GM23338 (cell line): ENCODE data around the gene DHRS13. TPM values are rescaled to one million over a fixed set of nuclear protein-coding genes. Genes with fewer than 3 reads are reported as not detected.

ENCODE experiments used
- ATAC-seq: fragments of 200-7000 bp; cut with Tn5 transposase; 3 replicates; pipeline ENCODE4 v1.9.1; 2020
- DNase-seq: peaks from one replicate; pipeline ENCODE4 v3.0.0-alpha.2; 2015; ENCODE audit warnings: low spot score
- H2AFZ ChIP-seq: fragments of 200-600 bp; sonication (generic); 2 replicates; pipeline ENCODE4 v1.8.0; 2016; ENCODE audit warnings: antibody characterized with exemption, mild to moderate bottlenecking, moderate library complexity
- H3F3A ChIP-seq: fragments of 200-600 bp; sonication (generic); replicated peaks from 2 replicates; pipeline ENCODE4 v1.8.0; 2017; ENCODE audit warnings: antibody characterized with exemption, mixed run types, low read depth
- H3K27ac ChIP-seq: fragments of 200-600 bp; sonication (generic); 2 replicates; pipeline ENCODE4 v1.6.1; 2016; ENCODE audit warnings: low read depth
- H3K27me3 ChIP-seq: fragments of 200-600 bp; sonication (generic); 2 replicates; pipeline ENCODE4 v1.8.0; 2016; ENCODE audit warnings: mild to moderate bottlenecking, mixed run types, moderate library complexity; ENCODE audit not compliant: insufficient read depth
- H3K36me3 ChIP-seq: fragments of 200-600 bp; sonication (generic); 2 replicates; pipeline ENCODE4 v1.8.0; 2016; ENCODE audit warnings: mild to moderate bottlenecking; ENCODE audit not compliant: insufficient read depth
- H3K4me1 ChIP-seq: fragments of 200-600 bp; sonication (generic); 2 replicates; pipeline ENCODE4 v1.8.0; 2016; ENCODE audit warnings: mild to moderate bottlenecking, moderate library complexity; ENCODE audit not compliant: insufficient read depth
- H3K4me2 ChIP-seq: fragments of 200-600 bp; sonication (generic); 2 replicates; pipeline ENCODE4 v1.7.1; 2017; ENCODE audit warnings: mixed run types
- H3K4me3 ChIP-seq: fragments of 200-600 bp; sonication (generic); 2 replicates; pipeline ENCODE4 v1.6.1; 2016; ENCODE audit warnings: mixed run types
- H3K79me2 ChIP-seq: fragments of 200-600 bp; sonication (generic); replicated peaks from 2 replicates; pipeline ENCODE4 v1.8.0; 2017; ENCODE audit warnings: mild to moderate bottlenecking; ENCODE audit not compliant: insufficient read depth
- H3K9me2 ChIP-seq: fragments of 200-600 bp; sonication (generic); 2 replicates; pipeline ENCODE4 v1.8.0; 2017; ENCODE audit not compliant: insufficient read depth
- H4K20me1 ChIP-seq: fragments of 200-600 bp; sonication (generic); replicated peaks from 2 replicates; pipeline ENCODE4 v1.8.0; 2017; ENCODE audit warnings: mild to moderate bottlenecking; ENCODE audit not compliant: insufficient read depth
- H3K27ac Mint-ChIP-seq: 2 replicates; pipeline ENCODE4 v1.8.0; 2020; ENCODE audit warnings: inconsistent platforms, mild to moderate bottlenecking, moderate library complexity, mixed read lengths
- H3K27me3 Mint-ChIP-seq: 3 replicates; pipeline ENCODE4 v1.8.0; 2022; ENCODE audit warnings: low read depth, mild to moderate bottlenecking, moderate library complexity, mixed read lengths, inconsistent platforms; ENCODE audit not compliant: insufficient read depth, poor library complexity
- H3K36me3 Mint-ChIP-seq: 3 replicates; pipeline ENCODE4 v1.8.0; 2021; ENCODE audit warnings: low read depth, mild to moderate bottlenecking, inconsistent platforms, moderate library complexity, mixed read lengths
- H3K4me1 Mint-ChIP-seq: 3 replicates; pipeline ENCODE4 v1.8.0; 2020; ENCODE audit warnings: mild to moderate bottlenecking, inconsistent platforms, mixed read lengths
- H3K4me3 Mint-ChIP-seq: 3 replicates; pipeline ENCODE4 v1.8.0; 2021; ENCODE audit warnings: moderate library complexity, mild to moderate bottlenecking, inconsistent platforms, mixed read lengths
- H3K9me3 Mint-ChIP-seq: 3 replicates; pipeline ENCODE4 v1.8.0; 2020; ENCODE audit warnings: moderate library complexity, mild to moderate bottlenecking, inconsistent platforms, mixed read lengths
- EZH2 ChIP-seq: fragments of 200-600 bp; sonication (generic); IDR thresholded peaks from one replicate; pipeline ENCODE4 v1.8.0; 2017; ENCODE audit warnings: antibody characterized with exemption, mild to moderate bottlenecking, low read depth; ENCODE audit not compliant: unreplicated experiment
- EZH2phosphoT487 ChIP-seq: fragments of 200-600 bp; sonication (generic); IDR thresholded peaks from one replicate; pipeline ENCODE4 v1.8.1; 2018; ENCODE audit warnings: antibody characterized with exemption; ENCODE audit not compliant: unreplicated experiment
- JUNB ChIP-seq: IDR thresholded peaks from one replicate; pipeline ENCODE4 v1.6.1; 2016; ENCODE audit warnings: antibody characterized with exemption; ENCODE audit not compliant: unreplicated experiment
- POLR2AphosphoS5 ChIP-seq: IDR thresholded peaks from 2 replicates; pipeline ENCODE4 v1.6.1; 2016; ENCODE audit warnings: antibody characterized with exemption, low read depth
- STAT1 ChIP-seq: IDR thresholded peaks from one replicate; pipeline ENCODE4 v1.6.1; 2016; ENCODE audit warnings: antibody characterized with exemption; ENCODE audit not compliant: unreplicated experiment
- ZNF114 ChIP-seq: fragments of 250-450 bp; sonication (Bioruptor Pico); IDR thresholded peaks from 2 replicates; pipeline ENCODE4 v1.5.0; 2020; ENCODE audit warnings: mild to moderate bottlenecking, moderate library complexity
- ZNF331 ChIP-seq: fragments of 250-450 bp; sonication (Bioruptor Pico); IDR thresholded peaks from 2 replicates; pipeline ENCODE4 v1.5.0; 2020; ENCODE audit warnings: low read depth, mild to moderate bottlenecking, moderate library complexity
- ZNF462 ChIP-seq: fragments of 250-450 bp; sonication (Bioruptor Pico); IDR thresholded peaks from 2 replicates; pipeline ENCODE4 v1.5.0; 2020; ENCODE audit warnings: mild to moderate bottlenecking, moderate library complexity
- polyA plus RNA-seq: library from polyadenylated mRNA; unstranded; fragments of >200 nt; fragmentation: Nextera tagmentation; extraction: Ambion mirVana; gene quantifications from 2 replicates; pipeline ENCODE4 v1.2.1, GENCODE V29; 2016
- total RNA-seq: library from RNA; depleted of rRNA; stranded (reverse); fragments of >200 nt; shearing (Covaris generic); gene quantifications from 2 replicates; pipeline ENCODE4 v1.2.3, GENCODE V29; 2014
- TF ChIP-seq, protein P1 (sequence below), 2 experiments: fragments of 200-600 bp in 1 of 2; sonication (generic) in 1 of 2; conservative IDR thresholded peaks; 2 replicates each; pipeline versions ENCODE4 v1.5.1 to v1.6.1; 2016 to 2017; ENCODE audit warnings: antibody characterized with exemption in 2 of 2, low read depth in 2 of 2, mild to moderate bottlenecking in 2 of 2, moderate library complexity in 1 of 2
- TF ChIP-seq, protein P2 (sequence below): IDR thresholded peaks from 2 replicates; pipeline ENCODE4 v1.6.1; 2016; ENCODE audit warnings: antibody characterized with exemption

DHRS13 gene
- total and polyA plus RNA-seq, 2 experiments from 2014 or later: 5.4 to 34.2 TPM

- no peak overlapping the region for H3K4me3 ChIP-seq
- H3K4me1 ChIP-seq: peaks cover 22% of the 10 kb centered on the region
- H3F3A ChIP-seq: peaks cover 76% of the 10 kb centered on the region
- Mint-ChIP-seq H3K4me1 (peaks cover 37% of the 10 kb centered on the region), H3K9me3 (no peaks in the 10 kb centered on the region; the same call in 2 of the 3 replicates), H3K4me3 (no peak overlapping the region), H3K27ac (no peak overlapping the region), H3K36me3 (peaks cover 94% of the 10 kb centered on the region), H3K27me3 (peaks cover 32% of the 10 kb centered on the region)
- H3K4me2 ChIP-seq: no peak overlapping the region
- peaks cover 12% of the 10 kb centered on the region; the same call in 1 of the 2 replicates for H3K79me2 ChIP-seq
- no peak for ATAC-seq
- no peak for TF ChIP-seq ZNF114
- TF ChIP-seq EZH2phosphoT487: no peak
- TF ChIP-seq, protein P1, sequence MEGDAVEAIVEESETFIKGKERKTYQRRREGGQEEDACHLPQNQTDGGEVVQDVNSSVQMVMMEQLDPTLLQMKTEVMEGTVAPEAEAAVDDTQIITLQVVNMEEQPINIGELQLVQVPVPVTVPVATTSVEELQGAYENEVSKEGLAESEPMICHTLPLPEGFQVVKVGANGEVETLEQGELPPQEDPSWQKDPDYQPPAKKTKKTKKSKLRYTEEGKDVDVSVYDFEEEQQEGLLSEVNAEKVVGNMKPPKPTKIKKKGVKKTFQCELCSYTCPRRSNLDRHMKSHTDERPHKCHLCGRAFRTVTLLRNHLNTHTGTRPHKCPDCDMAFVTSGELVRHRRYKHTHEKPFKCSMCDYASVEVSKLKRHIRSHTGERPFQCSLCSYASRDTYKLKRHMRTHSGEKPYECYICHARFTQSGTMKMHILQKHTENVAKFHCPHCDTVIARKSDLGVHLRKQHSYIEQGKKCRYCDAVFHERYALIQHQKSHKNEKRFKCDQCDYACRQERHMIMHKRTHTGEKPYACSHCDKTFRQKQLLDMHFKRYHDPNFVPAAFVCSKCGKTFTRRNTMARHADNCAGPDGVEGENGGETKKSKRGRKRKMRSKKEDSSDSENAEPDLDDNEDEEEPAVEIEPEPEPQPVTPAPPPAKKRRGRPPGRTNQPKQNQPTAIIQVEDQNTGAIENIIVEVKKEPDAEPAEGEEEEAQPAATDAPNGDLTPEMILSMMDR (conservative IDR thresholded peaks at IDR 0.05; ENCODE audit: low read depth in 2 of 2): no peak
- TF ChIP-seq EZH2: no peak
- no peak for TF ChIP-seq STAT1
- no peak for TF ChIP-seq ZNF331 (CRISPR knock-in tag)
- TF ChIP-seq POLR2AphosphoS5: no peak
- TF ChIP-seq, protein P2, sequence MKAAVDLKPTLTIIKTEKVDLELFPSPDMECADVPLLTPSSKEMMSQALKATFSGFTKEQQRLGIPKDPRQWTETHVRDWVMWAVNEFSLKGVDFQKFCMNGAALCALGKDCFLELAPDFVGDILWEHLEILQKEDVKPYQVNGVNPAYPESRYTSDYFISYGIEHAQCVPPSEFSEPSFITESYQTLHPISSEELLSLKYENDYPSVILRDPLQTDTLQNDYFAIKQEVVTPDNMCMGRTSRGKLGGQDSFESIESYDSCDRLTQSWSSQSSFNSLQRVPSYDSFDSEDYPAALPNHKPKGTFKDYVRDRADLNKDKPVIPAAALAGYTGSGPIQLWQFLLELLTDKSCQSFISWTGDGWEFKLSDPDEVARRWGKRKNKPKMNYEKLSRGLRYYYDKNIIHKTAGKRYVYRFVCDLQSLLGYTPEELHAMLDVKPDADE: no peak
- no peak for TF ChIP-seq JUNB
- TF ChIP-seq ZNF462 (CRISPR knock-in tag): no peak
- H3K36me3 ChIP-seq: peaks cover 78% of the 10 kb centered on the region
- peaks cover 22% of the 10 kb centered on the region for H4K20me1 ChIP-seq
- H3K9me2 ChIP-seq: no peaks in the 10 kb centered on the region
- H3K27me3 ChIP-seq: no peaks in the 10 kb centered on the region
- no peak overlapping the region for H2AFZ ChIP-seq
- no peak for DNase-seq
- H3K27ac ChIP-seq: peak overlapping the region; percentile 45; the same call in 1 of the 2 replicates
These were observed 7.7 kb upstream of the DHRS13 start for GRCh38 chr17:28910534-28910933.
